ENCODE measurements around the gene CORO2B.

The CORO2B gene

GRCh38 chr15:68578980-68579935, at the start of gene CORO2B:
CORO2B (plus strand) TSS chr15:68578993; CDS start chr15:68579263, 270 bp downstream.
- DNase-seq (ENCODE audit: low read depth) = no peak

- no peak for DNase-seq (ENCODE audit: low read depth)
These were observed 47.2 kb upstream of the CORO2B start for GRCh38 chr15:68531387-68532179.

GRCh38 chr15:68536331-68537095, 42.3 kb upstream of the CORO2B start:
- no peak for DNase-seq (ENCODE audit: low read depth)

GRCh38 chr15:68537097-68537496, 41.7 kb upstream of the CORO2B start:
- no peak for DNase-seq (ENCODE audit: low read depth)

- no peak for DNase-seq (ENCODE audit: low read depth)
These were observed 41.3 kb upstream of the CORO2B start for GRCh38 chr15:68537506-68537905.

GRCh38 chr15:68538311-68538710, 40.5 kb upstream of the CORO2B start:
- DNase-seq (ENCODE audit: low read depth) = no peak

- no peak for DNase-seq (ENCODE audit: low read depth)
These were observed 37.0 kb upstream of the CORO2B start for GRCh38 chr15:68541743-68542142.

GRCh38 chr15:68542348-68542747, 36.4 kb upstream of the CORO2B start:
- DNase-seq (ENCODE audit: low read depth) = no peak

GRCh38 chr15:68542771-68543164, 36.0 kb upstream of the CORO2B start:
- no peak for DNase-seq (ENCODE audit: low read depth)

- no peak for DNase-seq (ENCODE audit: low read depth)
These were observed 35.4 kb upstream of the CORO2B start for GRCh38 chr15:68543165-68544008.

GRCh38 chr15:68546318-68546717, 32.5 kb upstream of the CORO2B start:
- DNase-seq (ENCODE audit: low read depth) = no peak

- no peak for DNase-seq (ENCODE audit: low read depth)
These were observed 30.4 kb upstream of the CORO2B start for GRCh38 chr15:68548364-68548763.

- no peak for DNase-seq (ENCODE audit: low read depth)
These were observed 28.8 kb upstream of the CORO2B start for GRCh38 chr15:68550004-68550403.

GRCh38 chr15:68550498-68551295, 28.1 kb upstream of the CORO2B start:
- DNase-seq (ENCODE audit: low read depth) = peak; percentile 61

GRCh38 chr15:68551296-68551635, 27.5 kb upstream of the CORO2B start:
- DNase-seq (ENCODE audit: low read depth) = no peak

GRCh38 chr15:68552344-68552743, 26.4 kb upstream of the CORO2B start:
- no peak for DNase-seq (ENCODE audit: low read depth)

- no peak for DNase-seq (ENCODE audit: low read depth)
These were observed 26.0 kb upstream of the CORO2B start for GRCh38 chr15:68552773-68553172.

- DNase-seq (ENCODE audit: low read depth) = no peak
These were observed 25.3 kb upstream of the CORO2B start for GRCh38 chr15:68553314-68553993.

GRCh38 chr15:68553994-68554720, 24.6 kb upstream of the CORO2B start:
- DNase-seq (ENCODE audit: low read depth) = peak; percentile 38
